ENCODE measurements around the gene ATP1B3. TPM values are rescaled to one million over a fixed set of nuclear protein-coding genes. Genes with fewer than 3 reads are reported as not detected.
A peak's percentile ranks its signal among the peaks of the same experiment; 100 is the strongest.

Gene ATP1B3
- polyA plus RNA-seq, 4 donors: 174 to 406 (median 258) TPM

DNA sequence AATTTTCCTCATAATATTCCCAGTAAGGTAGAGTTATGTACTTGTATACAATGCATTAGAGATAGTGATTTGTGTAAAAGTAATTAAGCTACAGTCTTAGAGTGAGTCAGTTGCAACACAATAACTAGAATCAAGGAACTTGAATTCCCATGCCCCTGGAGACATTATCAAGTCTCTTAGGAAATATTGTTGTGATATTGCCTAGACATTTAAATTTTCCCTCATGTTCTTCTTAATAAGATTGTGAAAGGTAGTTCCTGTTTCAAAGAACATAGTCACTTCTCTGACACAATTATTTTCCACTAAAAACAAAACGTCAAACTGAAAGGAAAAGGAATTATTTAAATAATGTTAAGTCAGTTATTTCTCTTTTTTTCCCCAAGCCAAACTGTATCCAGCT, 13.0 kb upstream of the ATP1B3 start:
- Histone ChIP-seq H3K4me1 (ENCODE audit: control insufficient read depth in 3 of 3, insufficient read depth in 2 of 3, low read depth in 1 of 3, low read length in 2 of 3) (peaks cover 0 to 6% (median 6%) of the 10 kb centered on the region in 3 donors), H3K4me3 (ENCODE audit: low read depth in 1 of 3, low read length in 3 of 3) (no peak overlapping the region), H3K27me3 (ENCODE audit: control insufficient read depth in 3 of 3, insufficient read depth in 3 of 3, low read length in 3 of 3) (no peaks in the 10 kb centered on the region), H3K27ac (ENCODE audit: low read depth in 1 of 3, low read length in 2 of 3) (no peak overlapping the region), H3K36me3 (ENCODE audit: control insufficient read depth in 3 of 3, insufficient read depth in 2 of 3, low read depth in 1 of 3, low read length in 3 of 3) (no peaks in the 10 kb centered on the region), H3K9me3 (ENCODE audit: control insufficient read depth in 2 of 2, insufficient read depth in 1 of 2, low read depth in 1 of 2, low read length in 1 of 2) (no peaks in the 10 kb centered on the region)
- no peak for FAIRE-seq
- DNase-seq: no peak
- WGBS, 3 donors: 21 to 34% (median 26%) methylated on average over 1 of the region's 1 CpG

- no peaks in the 10 kb centered on the region for H3K9me3 ChIP-seq (ENCODE audit: control insufficient read depth in 2 of 2, insufficient read depth in 1 of 2, low read depth in 1 of 2, low read length in 1 of 2)
- H3K36me3 ChIP-seq (ENCODE audit: control insufficient read depth in 3 of 3, insufficient read depth in 2 of 3, low read depth in 1 of 3, low read length in 3 of 3): no peaks in the 10 kb centered on the region
- 74 to 76% (median 75%) methylated on average over 4 of the region's 4 CpGs for WGBS, 3 donors
- H3K4me1 ChIP-seq (ENCODE audit: control insufficient read depth in 3 of 3, insufficient read depth in 2 of 3, low read depth in 1 of 3, low read length in 2 of 3): peaks cover 0 to 6% (median 6%) of the 10 kb centered on the region in 3 donors
- H3K27me3 ChIP-seq (ENCODE audit: control insufficient read depth in 3 of 3, insufficient read depth in 3 of 3, low read length in 3 of 3): no peaks in the 10 kb centered on the region
- no peak overlapping the region for H3K4me3 ChIP-seq (ENCODE audit: low read depth in 1 of 3, low read length in 3 of 3)
- no peak overlapping the region for H3K27ac ChIP-seq (ENCODE audit: low read depth in 1 of 3, low read length in 2 of 3)
- DNase-seq (no peak), FAIRE-seq (no peak)
Observed at GRCh38 chr3:141864281-141864970, 12.0 kb upstream of the ATP1B3 start.

GRCh38 chr3:141865101-141865500, 11.3 kb upstream of the ATP1B3 start:
- no peak overlapping the region for H3K4me3 ChIP-seq (ENCODE audit: low read depth in 1 of 3, low read length in 3 of 3)
- 95 to 96% (median 96%) methylated on average over 9 of the region's 9 CpGs for WGBS, 3 donors
- FAIRE-seq: no peak

DNA sequence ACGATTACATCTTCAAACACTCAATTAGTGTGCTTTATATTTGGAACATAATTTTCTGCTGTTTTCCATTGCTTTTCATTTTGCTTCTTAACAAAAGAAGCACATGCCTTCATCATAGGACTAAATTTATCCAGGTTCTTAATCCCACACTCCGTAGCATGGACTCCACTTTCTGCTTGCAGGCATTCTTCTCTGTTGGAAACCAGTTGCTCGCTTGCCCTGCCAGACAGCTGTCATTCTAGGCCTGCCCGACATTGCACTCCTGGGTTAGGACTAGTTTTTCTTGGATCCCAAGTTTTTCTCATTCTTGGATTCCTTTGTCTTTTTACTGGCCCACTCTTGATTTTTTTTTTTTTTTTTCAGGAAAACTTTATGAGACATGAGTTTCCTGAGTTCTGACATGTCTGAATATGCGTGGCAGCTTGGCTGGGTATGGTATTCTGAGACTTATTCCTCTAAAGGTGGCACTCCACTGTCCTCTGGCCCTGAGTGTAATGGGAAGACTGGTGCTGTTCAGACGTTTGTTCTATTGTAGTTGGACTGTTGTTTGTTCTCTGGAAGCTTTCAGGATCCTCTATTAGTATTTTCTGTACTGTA, 6.3 kb upstream of the ATP1B3 start:
- Histone ChIP-seq H3K36me3 (ENCODE audit: control insufficient read depth in 3 of 3, insufficient read depth in 2 of 3, low read depth in 1 of 3, low read length in 3 of 3) (no peaks in the 10 kb centered on the region), H3K9me3 (ENCODE audit: control insufficient read depth in 2 of 2, insufficient read depth in 1 of 2, low read depth in 1 of 2, low read length in 1 of 2) (peaks cover 0 to 2% of the 10 kb centered on the region in 2 donors), H3K27me3 (ENCODE audit: control insufficient read depth in 3 of 3, insufficient read depth in 3 of 3, low read length in 3 of 3) (no peaks in the 10 kb centered on the region), H3K4me1 (ENCODE audit: control insufficient read depth in 3 of 3, insufficient read depth in 2 of 3, low read depth in 1 of 3, low read length in 2 of 3) (no peaks in the 10 kb centered on the region), H3K27ac (ENCODE audit: low read depth in 1 of 3, low read length in 2 of 3) (no peak overlapping the region), H3K4me3 (ENCODE audit: low read depth in 1 of 3, low read length in 3 of 3) (no peak overlapping the region)
- WGBS, 3 donors: 87 to 90% (median 87%) methylated on average over 6 of the region's 6 CpGs
- FAIRE-seq: no peak
- DNase-seq: no peak

More at GRCh38 chr3:141865101-141865500, 11.3 kb upstream of the ATP1B3 start:
- no peak for DNase-seq
- no peaks in the 10 kb centered on the region for H3K36me3 ChIP-seq (ENCODE audit: control insufficient read depth in 3 of 3, insufficient read depth in 2 of 3, low read depth in 1 of 3, low read length in 3 of 3)
- H3K27ac ChIP-seq (ENCODE audit: low read depth in 1 of 3, low read length in 2 of 3): no peak overlapping the region
- H3K9me3 ChIP-seq (ENCODE audit: control insufficient read depth in 2 of 2, insufficient read depth in 1 of 2, low read depth in 1 of 2, low read length in 1 of 2): no peaks in the 10 kb centered on the region
- H3K4me1 ChIP-seq (ENCODE audit: control insufficient read depth in 3 of 3, insufficient read depth in 2 of 3, low read depth in 1 of 3, low read length in 2 of 3): peaks cover 0 to 6% (median 3%) of the 10 kb centered on the region in 3 donors
- no peaks in the 10 kb centered on the region for H3K27me3 ChIP-seq (ENCODE audit: control insufficient read depth in 3 of 3, insufficient read depth in 3 of 3, low read length in 3 of 3)

GRCh38 chr3:141875374-141875892, 1.0 kb upstream of the ATP1B3 start:
- DNase-seq (peak; percentile 88 to 93), FAIRE-seq (no peak)
- H3K4me3 ChIP-seq (ENCODE audit: low read depth in 1 of 3, low read length in 3 of 3): peak overlapping the region; percentile 88 to 100 (median 94)
- H3K9me3 ChIP-seq (ENCODE audit: control insufficient read depth in 2 of 2, insufficient read depth in 1 of 2, low read depth in 1 of 2, low read length in 1 of 2): peaks cover 0 to under 1% of the 10 kb centered on the region in 2 donors
- H3K4me1 ChIP-seq (ENCODE audit: control insufficient read depth in 3 of 3, insufficient read depth in 2 of 3, low read depth in 1 of 3, low read length in 2 of 3): peaks cover 0 to 4% (median 3%) of the 10 kb centered on the region in 3 donors
- no peaks in the 10 kb centered on the region for H3K27me3 ChIP-seq (ENCODE audit: control insufficient read depth in 3 of 3, insufficient read depth in 3 of 3, low read length in 3 of 3)
- H3K27ac ChIP-seq (ENCODE audit: low read depth in 1 of 3, low read length in 2 of 3): peak overlapping the region; percentile 94 to 100 (median 100)
- no peaks in the 10 kb centered on the region for H3K36me3 ChIP-seq (ENCODE audit: control insufficient read depth in 3 of 3, insufficient read depth in 2 of 3, low read depth in 1 of 3, low read length in 3 of 3)
- 0% methylated on average over 19 of the region's 19 CpGs for WGBS, 3 donors

DNA sequence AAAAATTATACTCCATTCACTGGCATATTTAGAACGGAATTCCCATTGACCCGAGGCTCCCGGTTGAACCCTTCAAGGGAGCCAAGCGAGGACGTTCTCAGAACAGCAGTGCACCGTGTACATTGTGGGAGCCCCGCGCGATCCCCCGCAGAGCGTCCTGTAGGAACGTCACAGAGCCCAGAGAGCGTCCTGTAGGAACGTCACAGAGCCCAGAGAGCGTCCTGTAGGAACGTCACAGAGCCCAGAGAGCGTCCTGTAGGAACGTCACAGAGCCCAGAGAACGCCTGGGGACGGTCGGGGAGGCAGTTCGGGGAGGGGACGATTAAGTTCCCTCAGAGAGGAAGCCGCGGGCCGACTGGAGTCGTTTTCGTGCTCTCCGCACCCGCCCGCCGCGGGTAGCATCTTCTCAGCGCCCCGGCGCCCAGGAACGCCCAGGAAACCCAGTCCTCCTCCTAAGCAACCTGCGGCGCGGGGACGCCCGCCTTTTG, 506 bp upstream of the ATP1B3 start:
- DNase-seq: no peak

GRCh38 chr3:141876891-141877621, 613 bp downstream of the ATP1B3 start:
- Histone ChIP-seq H3K4me1 (ENCODE audit: control insufficient read depth in 3 of 3, insufficient read depth in 2 of 3, low read depth in 1 of 3, low read length in 2 of 3) (peaks cover 3 to 8% (median 4%) of the 10 kb centered on the region in 3 donors), H3K27ac (ENCODE audit: low read depth in 1 of 3, low read length in 2 of 3) (peak overlapping the region; percentile 91 to 95 (median 94)), H3K9me3 (ENCODE audit: control insufficient read depth in 2 of 2, insufficient read depth in 1 of 2, low read depth in 1 of 2, low read length in 1 of 2) (no peaks in the 10 kb centered on the region), H3K36me3 (ENCODE audit: control insufficient read depth in 3 of 3, insufficient read depth in 2 of 3, low read depth in 1 of 3, low read length in 3 of 3) (no peaks in the 10 kb centered on the region), H3K4me3 (ENCODE audit: low read depth in 1 of 3, low read length in 3 of 3) (peak overlapping the region; percentile 80 to 100 (median 94)), H3K27me3 (ENCODE audit: control insufficient read depth in 3 of 3, insufficient read depth in 3 of 3, low read length in 3 of 3) (no peaks in the 10 kb centered on the region)
- peak; percentile 60 to 74 for DNase-seq
- WGBS, 3 donors: 0 to 1% (median 1%) methylated on average over 26 to 76 of the region's 76 CpGs
- FAIRE-seq: no peak

More for the DNA sequence above, 506 bp upstream of the ATP1B3 start:
- no peaks in the 10 kb centered on the region for H3K27me3 ChIP-seq (ENCODE audit: control insufficient read depth in 3 of 3, insufficient read depth in 3 of 3, low read length in 3 of 3)
- H3K4me3 ChIP-seq (ENCODE audit: low read depth in 1 of 3, low read length in 3 of 3): peak overlapping the region; percentile 88 to 100 (median 94)
- H3K9me3 ChIP-seq (ENCODE audit: control insufficient read depth in 2 of 2, insufficient read depth in 1 of 2, low read depth in 1 of 2, low read length in 1 of 2): no peaks in the 10 kb centered on the region
- no peak for FAIRE-seq
- 0% methylated on average over 40 to 42 of the region's 42 CpGs for WGBS, 3 donors
- peaks cover 0 to 4% (median 3%) of the 10 kb centered on the region in 3 donors for H3K4me1 ChIP-seq (ENCODE audit: control insufficient read depth in 3 of 3, insufficient read depth in 2 of 3, low read depth in 1 of 3, low read length in 2 of 3)
- peak overlapping the region; percentile 94 to 100 (median 100) for H3K27ac ChIP-seq (ENCODE audit: low read depth in 1 of 3, low read length in 2 of 3)
- H3K36me3 ChIP-seq (ENCODE audit: control insufficient read depth in 3 of 3, insufficient read depth in 2 of 3, low read depth in 1 of 3, low read length in 3 of 3): no peaks in the 10 kb centered on the region

DNA sequence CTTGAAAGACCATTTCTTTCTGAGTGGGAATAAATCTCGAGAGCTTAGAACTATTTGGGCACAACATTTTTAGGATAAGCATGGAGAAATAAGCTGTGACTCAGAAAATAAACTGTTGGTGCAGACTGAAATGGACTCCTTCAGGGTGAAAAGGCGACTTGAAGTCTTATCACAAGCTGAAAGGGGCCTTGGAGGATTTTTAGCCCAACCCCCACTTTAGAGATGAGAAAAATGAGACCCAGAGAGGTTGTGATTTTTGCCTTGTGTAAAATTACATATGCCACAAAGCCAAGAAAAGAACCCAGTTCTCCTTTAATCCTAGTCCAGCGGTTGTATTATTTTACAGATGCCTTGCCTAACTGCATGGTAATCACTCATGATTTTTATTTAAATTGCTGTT, 1.5 kb downstream of the ATP1B3 start:
- DNase-seq: peak; percentile 29 to 46
- H3K36me3 ChIP-seq (ENCODE audit: control insufficient read depth in 3 of 3, insufficient read depth in 2 of 3, low read depth in 1 of 3, low read length in 3 of 3): peaks cover 0 to 3% (median 0%) of the 10 kb centered on the region in 3 donors
- no peak for FAIRE-seq
- peaks cover 3 to 8% (median 4%) of the 10 kb centered on the region in 3 donors for H3K4me1 ChIP-seq (ENCODE audit: control insufficient read depth in 3 of 3, insufficient read depth in 2 of 3, low read depth in 1 of 3, low read length in 2 of 3)
- peak overlapping the region; percentile 41 to 100 (median 80) for H3K4me3 ChIP-seq (ENCODE audit: low read depth in 1 of 3, low read length in 3 of 3)
- no peaks in the 10 kb centered on the region for H3K9me3 ChIP-seq (ENCODE audit: control insufficient read depth in 2 of 2, insufficient read depth in 1 of 2, low read depth in 1 of 2, low read length in 1 of 2)
- 6 to 29% (median 9%) methylated on average over 3 of the region's 3 CpGs for WGBS, 3 donors
- peak overlapping the region; percentile 46 to 91 (median 65) for H3K27ac ChIP-seq (ENCODE audit: low read depth in 1 of 3, low read length in 2 of 3)
- no peaks in the 10 kb centered on the region for H3K27me3 ChIP-seq (ENCODE audit: control insufficient read depth in 3 of 3, insufficient read depth in 3 of 3, low read length in 3 of 3)
